Subcutaneous preadipocyte (primary cell): ENCODE data around the gene HAL. TPM values are rescaled to one million over a fixed set of nuclear protein-coding genes. Genes with fewer than 3 reads are reported as not detected.

Experiments used
- total RNA-seq: library from RNA; depleted of rRNA; stranded (reverse); fragments of >200 nt; gene quantifications from 2 replicates; pipeline ENCODE4 v1.2.3, GENCODE V29; 2012

The HAL gene
- not detected in 2 replicates for total RNA-seq

GRCh38 chr12:95996034-95996658 lies at the start of gene HAL:
TSS of gene HAL (minus strand) at chr12:95996344. CDS start at chr12:95995910, 434 bp downstream.

GRCh38 chr12:96035283-96036236 lies 39.4 kb upstream of the HAL start, which contains the start of gene LTA4H:
TSS of gene LTA4H (minus strand) at chr12:96035587. CDS start at chr12:96035519, 68 bp downstream.

GRCh38 chr12:95943330-95943842 lies 52.8 kb downstream of the HAL start, which contains the start of gene AMDHD1:
TSS of gene AMDHD1 (plus strand) at chr12:95943331. CDS start at chr12:95943399, 68 bp downstream.

GRCh38 chr12:95942524-95943329 lies 53.4 kb downstream of the HAL start, which contains the start of gene CCDC38:
TSS of gene CCDC38 (minus strand) at chr12:95942614. CDS start at chr12:95936509, 6,105 bp downstream.

Other genes with a start within 250 kb of the HAL start
- 26.1 and 65.3 TPM in 2 replicates for gene NTN4, start 205.6 kb downstream of the HAL start, total RNA-seq
- gene SNRPF, start 137.4 kb downstream of the HAL start, total RNA-seq, result 10.9 and 11.8 TPM in 2 replicates
- gene CCDC38, start 53.7 kb downstream of the HAL start, total RNA-seq, result not detected in 2 replicates
- 0.39 TPM in 1 of 2 replicates, not detected in the other for gene AMDHD1, start 53.0 kb downstream of the HAL start, total RNA-seq
- 51.4 and 52.4 TPM in 2 replicates for gene LTA4H, start 39.2 kb upstream of the HAL start, total RNA-seq
- 46.3 and 64.7 TPM in 2 replicates for gene ELK3, start 198.0 kb upstream of the HAL start, total RNA-seq